CD4-positive, alpha-beta T cell (primary cell): ENCODE data around the gene BLOC1S4. TPM values are rescaled to one million over a fixed set of nuclear protein-coding genes. Genes with fewer than 3 reads are reported as not detected.

Source experiments
- ATAC-seq: fragments of 200-7000 bp; cut with Tn5 transposase; one replicate; pipeline ENCODE4 v1.10.0; 2022; ENCODE audit warnings: mild to moderate bottlenecking; ENCODE audit not compliant: poor library complexity
- CTCF ChIA-PET: fragments of 350-600 bp; sonication (Branson Sonifier 250); formaldehyde crosslinking; loops from one replicate; lab custom pipeline; 2021; ENCODE audit warnings: antibody characterized with exemption, inconsistent platforms; lab: Charles Lee
- POLR2A ChIA-PET: fragments of 350-600 bp; sonication (Branson Sonifier 250); formaldehyde crosslinking; loops from one replicate; lab custom pipeline; 2021; ENCODE audit warnings: antibody characterized with exemption, inconsistent platforms; lab: Charles Lee
- DNase-seq, 14 experiments: peaks; one replicate each; pipeline ENCODE4 v3.0.0-alpha.2; 2013 to 2020; ENCODE audit warnings: mixed read lengths in 2 of 14
- H3K27ac ChIP-seq, 2 donors: one replicate each; pipeline versions ENCODE4 v1.5.1 to v1.7.0; 2013; ENCODE audit warnings: low read length in 2 of 2, low read depth in 1 of 2, mild to moderate bottlenecking in 1 of 2
- H3K27me3 ChIP-seq, 2 experiments: 1 replicate in 1 of 2; 2 replicates in 1 of 2; pipeline versions ENCODE4 v1.6.1 to v1.7.0; 2013; ENCODE audit warnings: low read length in 2 of 2, control low read depth in 1 of 2, mild to moderate bottlenecking in 1 of 2, moderate library complexity in 1 of 2; ENCODE audit not compliant: insufficient read depth in 2 of 2, control insufficient read depth in 1 of 2
- H3K36me3 ChIP-seq: one replicate; pipeline ENCODE4 v1.6.1; 2013; ENCODE audit warnings: low read length, control low read depth; ENCODE audit not compliant: insufficient read depth
- H3K4me1 ChIP-seq: one replicate; pipeline ENCODE4 v1.6.1; 2013; ENCODE audit warnings: low read length, control low read depth; ENCODE audit not compliant: insufficient read depth
- H3K4me3 ChIP-seq: one replicate; pipeline ENCODE4 v1.5.1; 2013; ENCODE audit warnings: mild to moderate bottlenecking, low read length, moderate library complexity
- H3K9me3 ChIP-seq, 2 experiments: 1 replicate in 1 of 2; 2 replicates in 1 of 2; pipeline versions ENCODE4 v1.6.1 to v1.7.0; 2013; ENCODE audit warnings: low read length in 2 of 2, mild to moderate bottlenecking in 2 of 2, control low read depth in 1 of 2, moderate library complexity in 1 of 2; ENCODE audit not compliant: control insufficient read depth in 1 of 2, insufficient read depth in 1 of 2
- H3K27ac Mint-ChIP-seq: one replicate; pipeline ENCODE4 v1.8.0; 2020; ENCODE audit warnings: mixed read lengths
- H3K27me3 Mint-ChIP-seq: one replicate; pipeline ENCODE4 v1.8.0; 2021; ENCODE audit warnings: mixed read lengths
- H3K36me3 Mint-ChIP-seq: one replicate; pipeline ENCODE4 v1.8.0; 2021; ENCODE audit warnings: low read depth, mixed read lengths
- H3K4me1 Mint-ChIP-seq: one replicate; pipeline ENCODE4 v1.8.0; 2021; ENCODE audit warnings: low read depth, mixed read lengths
- H3K4me3 Mint-ChIP-seq: one replicate; pipeline ENCODE4 v1.8.0; 2020; ENCODE audit warnings: mild to moderate bottlenecking, mixed read lengths
- H3K9me3 Mint-ChIP-seq: one replicate; pipeline ENCODE4 v1.8.0; 2020; ENCODE audit warnings: mixed read lengths
- intact Hi-C, 2 experiments: fragments of 100-400 bp; cut with DNase I in 1 of 2; cut with micrococcal nuclease in 1 of 2; formaldehyde crosslinking; loops; one replicate each; pipeline versions ENCODE4 v1.15.1 to v1.9.0; 2023 to 2025; cut with DNase I, micrococcal nuclease
- total RNA-seq, 174 experiments: library from RNA in 2 of 174; stranded (reverse) in 2 of 174; gene quantifications; one replicate each; pipeline ENCODE4 v1.2.3 and lab custom pipeline; 2021 to 2026
- TF ChIP-seq, protein P1 (sequence below): fragments of 200-600 bp; IDR thresholded peaks from one replicate; pipeline ENCODE4 v1.8.0; 2022; ENCODE audit warnings: antibody characterized with exemption, mild to moderate bottlenecking

BLOC1S4 gene
- total RNA-seq, 2 experiments from 2014 or later: 24.6 to 27.6 TPM

DNA sequence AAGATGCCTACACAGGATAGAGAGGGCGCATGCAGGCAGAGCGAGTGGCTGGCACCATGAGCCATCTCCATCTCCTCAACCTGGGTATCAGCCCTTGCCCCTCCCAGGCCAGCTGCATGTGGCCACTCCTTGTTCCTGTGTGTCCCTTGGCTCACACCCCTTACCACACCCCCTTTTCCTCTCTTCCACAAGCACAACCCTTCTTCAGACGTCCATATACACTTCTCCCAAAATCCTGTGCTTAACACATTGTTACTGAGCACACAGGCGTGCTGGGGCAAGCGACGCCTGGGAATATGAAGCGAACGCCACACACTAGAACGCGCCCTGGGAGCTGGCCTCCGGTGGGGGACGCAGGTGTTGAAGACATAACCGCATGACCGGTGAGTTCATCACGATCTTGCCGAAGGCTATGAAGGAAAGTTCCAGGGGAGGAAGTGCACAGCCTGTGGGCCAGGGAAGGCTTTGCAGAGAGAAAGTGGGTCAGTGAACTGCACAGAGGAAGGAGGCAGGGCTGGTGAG lies 47.4 kb downstream of the BLOC1S4 start:
- no peaks in the 10 kb centered on the region for H3K4me1 Mint-ChIP-seq

DNA sequence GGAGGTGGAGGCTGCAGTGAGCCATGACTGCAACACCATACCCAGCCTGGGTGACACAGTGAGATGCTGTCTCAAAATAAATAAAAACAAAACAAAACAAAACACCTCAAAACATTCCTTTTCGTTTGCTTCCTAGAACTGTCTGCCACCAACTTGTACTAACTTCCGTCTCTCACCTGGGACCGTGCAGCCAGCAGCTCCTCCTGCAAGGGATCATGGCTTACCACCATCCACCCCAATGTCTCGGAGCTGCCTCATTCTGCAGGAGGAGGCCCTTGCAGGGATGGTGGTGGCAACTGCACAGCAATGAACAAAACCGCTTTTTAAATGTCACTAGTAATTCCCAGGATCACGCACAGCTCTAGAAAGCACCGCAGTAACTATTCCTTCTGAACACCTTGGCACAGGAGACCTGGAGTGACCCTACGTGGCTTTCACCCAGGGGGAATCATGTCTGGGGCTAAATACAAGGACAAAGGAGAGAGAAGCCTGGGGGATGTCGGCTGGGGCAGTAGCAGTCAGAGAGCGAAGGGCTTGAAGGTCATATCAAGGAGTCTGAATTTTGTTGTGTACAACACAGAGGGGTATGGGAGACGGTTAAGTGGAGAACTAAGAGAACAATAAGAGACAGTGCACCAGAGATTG lies 49.1 kb downstream of the BLOC1S4 start:
- no peaks in the 10 kb centered on the region for H3K36me3 Mint-ChIP-seq
- POLR2A ChIA-PET: no interaction called here
- intact Hi-C loops: no loop called here

More for the DNA sequence above, 47.4 kb downstream of the BLOC1S4 start:
- H3K4me3 ChIP-seq: no peak overlapping the region
- no peaks in the 10 kb centered on the region for H3K36me3 Mint-ChIP-seq
- POLR2A ChIA-PET: no interaction called here
- no peaks in the 10 kb centered on the region for H3K36me3 ChIP-seq
- CTCF ChIA-PET: no interaction called here
- no peaks in the 10 kb centered on the region for H3K9me3 Mint-ChIP-seq
- no peaks in the 10 kb centered on the region for H3K9me3 ChIP-seq
- no peak for ATAC-seq
- DNase-seq: no peak
- no peak overlapping the region for H3K27ac Mint-ChIP-seq
- intact Hi-C loops: no loop called here
- H3K4me1 ChIP-seq: peaks cover 7% of the 10 kb centered on the region
- H3K27ac ChIP-seq: no peak overlapping the region
- H3K27me3 ChIP-seq: no peaks in the 10 kb centered on the region
- no peak overlapping the region for H3K4me3 Mint-ChIP-seq
- TF ChIP-seq, protein P1, sequence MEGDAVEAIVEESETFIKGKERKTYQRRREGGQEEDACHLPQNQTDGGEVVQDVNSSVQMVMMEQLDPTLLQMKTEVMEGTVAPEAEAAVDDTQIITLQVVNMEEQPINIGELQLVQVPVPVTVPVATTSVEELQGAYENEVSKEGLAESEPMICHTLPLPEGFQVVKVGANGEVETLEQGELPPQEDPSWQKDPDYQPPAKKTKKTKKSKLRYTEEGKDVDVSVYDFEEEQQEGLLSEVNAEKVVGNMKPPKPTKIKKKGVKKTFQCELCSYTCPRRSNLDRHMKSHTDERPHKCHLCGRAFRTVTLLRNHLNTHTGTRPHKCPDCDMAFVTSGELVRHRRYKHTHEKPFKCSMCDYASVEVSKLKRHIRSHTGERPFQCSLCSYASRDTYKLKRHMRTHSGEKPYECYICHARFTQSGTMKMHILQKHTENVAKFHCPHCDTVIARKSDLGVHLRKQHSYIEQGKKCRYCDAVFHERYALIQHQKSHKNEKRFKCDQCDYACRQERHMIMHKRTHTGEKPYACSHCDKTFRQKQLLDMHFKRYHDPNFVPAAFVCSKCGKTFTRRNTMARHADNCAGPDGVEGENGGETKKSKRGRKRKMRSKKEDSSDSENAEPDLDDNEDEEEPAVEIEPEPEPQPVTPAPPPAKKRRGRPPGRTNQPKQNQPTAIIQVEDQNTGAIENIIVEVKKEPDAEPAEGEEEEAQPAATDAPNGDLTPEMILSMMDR: no peak
- H3K27me3 Mint-ChIP-seq: no peaks in the 10 kb centered on the region

DNA sequence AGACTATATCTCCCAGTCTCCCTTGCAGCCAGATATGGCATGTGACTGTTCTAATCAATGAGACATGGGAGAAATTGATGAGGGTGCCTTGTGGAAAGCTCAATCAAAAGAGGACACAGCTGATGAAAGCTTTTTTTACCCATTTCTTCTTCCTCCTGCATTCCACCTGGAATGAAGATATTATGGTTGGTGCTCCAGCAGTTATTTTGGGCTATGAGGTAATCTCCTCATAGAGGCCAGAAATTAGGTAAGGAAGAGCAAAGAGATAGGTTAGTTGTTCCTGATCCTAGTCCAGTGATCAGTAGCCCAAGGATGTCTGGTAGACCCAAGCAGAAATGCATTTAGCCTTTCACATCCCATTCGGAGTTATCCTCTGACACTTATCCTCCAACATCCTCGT lies 49.7 kb downstream of the BLOC1S4 start:
- Mint-ChIP-seq H3K36me3 (no peaks in the 10 kb centered on the region), H3K4me1 (peaks cover 11% of the 10 kb centered on the region), H3K27ac (no peak overlapping the region), H3K9me3 (no peaks in the 10 kb centered on the region), H3K27me3 (no peaks in the 10 kb centered on the region), H3K4me3 (no peak overlapping the region)
- Histone ChIP-seq H3K27me3 (no peaks in the 10 kb centered on the region), H3K27ac (no peak overlapping the region), H3K4me1 (peaks cover 20% of the 10 kb centered on the region), H3K4me3 (no peak overlapping the region), H3K9me3 (no peaks in the 10 kb centered on the region), H3K36me3 (no peaks in the 10 kb centered on the region)
- POLR2A ChIA-PET: no interaction called here
- no peak for DNase-seq
- TF ChIP-seq, protein P1: no peak
- intact Hi-C loops: no loop called here
- no peak for ATAC-seq
- CTCF ChIA-PET: no interaction called here

More for the DNA sequence above, 49.1 kb downstream of the BLOC1S4 start:
- DNase-seq (no peak), ATAC-seq (no peak)
- Histone ChIP-seq H3K27me3 (no peaks in the 10 kb centered on the region), H3K36me3 (no peaks in the 10 kb centered on the region), H3K4me1 (peaks cover 20% of the 10 kb centered on the region), H3K27ac (no peak overlapping the region), H3K4me3 (no peak overlapping the region), H3K9me3 (no peaks in the 10 kb centered on the region)
- H3K9me3 Mint-ChIP-seq: no peaks in the 10 kb centered on the region
- no peak overlapping the region for H3K4me3 Mint-ChIP-seq
- CTCF ChIA-PET: interaction anchor here (0.5 kb wide), 1 partner anchor 125 kb away, joined by 3 read pairs; no protein-coding TSS in a partner anchor
- no peaks in the 10 kb centered on the region for H3K27me3 Mint-ChIP-seq
- peaks cover 11% of the 10 kb centered on the region for H3K4me1 Mint-ChIP-seq
- TF ChIP-seq, protein P1: no peak
- no peak overlapping the region for H3K27ac Mint-ChIP-seq

Other genes with a start within 250 kb of the BLOC1S4 start
- not detected for gene PPP2R2C, start 243.6 kb upstream of the BLOC1S4 start, total RNA-seq
- gene MAN2B2, start 141.0 kb upstream of the BLOC1S4 start, total RNA-seq: 10 to 100 TPM; 25.9 to 28.5 TPM
- gene MRFAP1, start 75.5 kb upstream of the BLOC1S4 start, total RNA-seq: 100 to 1,000 TPM; 172 to 181 TPM
- gene S100P, start 22.3 kb upstream of the BLOC1S4 start, total RNA-seq: 1 to 10 TPM in 1 of 2 experiments, under 1 TPM in 1; 0.58 to 2.8 TPM
- gene MRFAP1L1, start 6.3 kb upstream of the BLOC1S4 start, total RNA-seq: 10 to 100 TPM; 26.6 to 27.0 TPM
- 10 to 100 TPM; 15.3 to 17.8 TPM for gene KIAA0232, start 66.6 kb downstream of the BLOC1S4 start, total RNA-seq
- 10 to 100 TPM; 31.2 to 34.1 TPM for gene TBC1D14, start 193.7 kb downstream of the BLOC1S4 start, total RNA-seq